HepG2 (cell line): ENCODE measurements around the gene PCP4L1. TPM values are rescaled to one million over a fixed set of nuclear protein-coding genes. Genes with fewer than 3 reads are reported as not detected.

Experiments
- ARNTL ChIP-seq: sonication (generic); formaldehyde crosslinking; IDR thresholded peaks from 2 replicates; pipeline ENCODE4 v1.4.0; 2020; ENCODE audit warnings: mild to moderate bottlenecking, missing genetic modification reagents
- CEBPB ChIP-seq: IDR thresholded peaks from 2 replicates; pipeline ENCODE4 v1.6.1; 2011; ENCODE audit warnings: low read depth, low read length, improper control_type of control experiment, borderline replicate concordance
- ELK4 ChIP-seq: sonication (generic); formaldehyde crosslinking; IDR thresholded peaks from 2 replicates; pipeline ENCODE4 v1.9.0; 2021; ENCODE audit warnings: missing genetic modification reagents, borderline replicate concordance
- FOSL2 ChIP-seq: sonication (generic); formaldehyde crosslinking; IDR thresholded peaks from 2 replicates; pipeline ENCODE4 v1.4.0; 2020; ENCODE audit warnings: missing genetic modification reagents
- HMG20A ChIP-seq: IDR thresholded peaks from 2 replicates; pipeline ENCODE4 v1.6.1; 2016; ENCODE audit warnings: borderline replicate concordance
- MIXL1 ChIP-seq: IDR thresholded peaks from 2 replicates; pipeline ENCODE4 v1.6.1; 2016
- PAXIP1 ChIP-seq: sonication (generic); formaldehyde crosslinking; conservative IDR thresholded peaks from 2 replicates; pipeline ENCODE4 v1.4.0; 2020; ENCODE audit warnings: mild to moderate bottlenecking, missing genetic modification reagents, moderate library complexity
- PHF20 ChIP-seq: sonication (generic); formaldehyde crosslinking; IDR thresholded peaks from 2 replicates; pipeline ENCODE4 v1.5.0; 2020; ENCODE audit warnings: mild to moderate bottlenecking, missing genetic modification reagents
- RXRA ChIP-seq: sonication (generic); formaldehyde crosslinking; IDR thresholded peaks from 2 replicates; pipeline ENCODE4 v1.5.1; 2020; ENCODE audit warnings: missing genetic modification reagents
- SOX13 ChIP-seq, 3 experiments: fragments of 450-650 bp in 1 of 3; sonication (generic) in 1 of 3; formaldehyde crosslinking in 1 of 3; IDR thresholded peaks in 2 of 3; conservative IDR thresholded peaks in 1 of 3; 2 replicates each; pipeline versions ENCODE4 v1.5.0 to v1.6.1; 2016 to 2020; ENCODE audit warnings: antibody characterized with exemption in 1 of 3, mild to moderate bottlenecking in 1 of 3, missing compliant biosample characterization in 1 of 3, missing genetic modification reagents in 1 of 3, moderate library complexity in 1 of 3
- SRF ChIP-seq: IDR thresholded peaks from 2 replicates; pipeline ENCODE4 v1.6.1; 2011; ENCODE audit warnings: mild to moderate bottlenecking, low read depth, low read length, moderate library complexity
- TFAP4 ChIP-seq: sonication (generic); IDR thresholded peaks from 2 replicates; pipeline ENCODE4 v1.6.1; 2016; ENCODE audit warnings: low read depth, borderline replicate concordance
- TFDP2 ChIP-seq: sonication (generic); formaldehyde crosslinking; IDR thresholded peaks from 2 replicates; pipeline ENCODE4 v1.4.0; 2020; ENCODE audit warnings: missing genetic modification reagents
- ZBTB21 ChIP-seq: sonication (generic); formaldehyde crosslinking; IDR thresholded peaks from 2 replicates; pipeline ENCODE4 v1.4.0; 2020; ENCODE audit warnings: missing genetic modification reagents
- ZKSCAN5 ChIP-seq: sonication (generic); formaldehyde crosslinking; IDR thresholded peaks from 2 replicates; pipeline ENCODE4 v1.5.1; 2020; ENCODE audit warnings: mild to moderate bottlenecking, missing genetic modification reagents
- ZNF18 ChIP-seq: sonication (generic); formaldehyde crosslinking; IDR thresholded peaks from 2 replicates; pipeline ENCODE4 v1.8.0; 2022; ENCODE audit warnings: mild to moderate bottlenecking, missing genetic modification reagents; ENCODE audit not compliant: insufficient replicate concordance
- ZNF343 ChIP-seq: sonication (generic); formaldehyde crosslinking; IDR thresholded peaks from 2 replicates; pipeline ENCODE4 v1.4.0; 2020; ENCODE audit warnings: mild to moderate bottlenecking, missing genetic modification reagents
- ZNF414 ChIP-seq: sonication (generic); formaldehyde crosslinking; IDR thresholded peaks from 2 replicates; pipeline ENCODE4 v1.5.0; 2020; ENCODE audit warnings: missing genetic modification reagents
- ZNF605 ChIP-seq: sonication (generic); formaldehyde crosslinking; IDR thresholded peaks from 2 replicates; pipeline ENCODE4 v1.8.0; 2022; ENCODE audit warnings: mild to moderate bottlenecking, missing genetic modification reagents
- polyA plus RNA-seq, 8 experiments: library from polyadenylated mRNA; depleted of rRNA in 3 of 8; stranded (reverse) in 7 of 8; unstranded in 1 of 8; fragments of >200 nt; fragmentation: Illumina TruSeq in 4 of 8; extraction: Trizol in 4 of 8; gene quantifications; 2 replicates each; pipeline versions ENCODE4 v1.2.1 to v1.2.3, GENCODE V29; 2011 to 2016; ENCODE audit warnings: low read depth in 4 of 8, missing spikeins in 1 of 8, mixed read lengths in 1 of 8; ENCODE audit not compliant: insufficient read depth in 1 of 8
- total RNA-seq, 5 experiments: library from RNA; depleted of rRNA; stranded (reverse); fragments of >200 nt; fragmentation: Illumina TruSeq; extraction: Trizol; gene quantifications; 2 replicates each; pipeline ENCODE4 v1.2.3, GENCODE V29; 2016; ENCODE audit warnings: low read depth in 1 of 5

Gene PCP4L1
- total and polyA plus RNA-seq, 2 of the 13 experiments (the other 11 are each of a cell fraction or from before 2014, with no cell fraction given), result 0.28 TPM; not detected in 1

- peak; percentile 98 for TF ChIP-seq PAXIP1 (CRISPR knock-in tag)
- TF ChIP-seq ZNF414, result peak; percentile 28; the same call in 1 of the 2 replicates
- peak; percentile 72 for TF ChIP-seq RXRA (CRISPR knock-in tag)
- TF ChIP-seq ZNF605 (CRISPR knock-in tag), result peak; percentile 72
- peak; percentile 60 for TF ChIP-seq FOSL2 (CRISPR knock-in tag)
- peak; percentile 85 for TF ChIP-seq TFAP4
- TF ChIP-seq SOX13 (IDR thresholded peaks at IDR 0.05), result peak; percentile 82; the same call in 1 of the 2 replicates
- peak in 1 of 2 experiments; percentile 93; a peak in 2 of 4 replicates for TF ChIP-seq SOX13 (CRISPR knock-in tag; conservative IDR thresholded peaks at IDR 0.05 in 1 of 2, IDR thresholded peaks at IDR 0.05 in 1 of 2)
- TF ChIP-seq ZBTB21 (CRISPR knock-in tag), result 0 out of 2 replicates have a peak, but pooled peaks have one; percentile 4
- TF ChIP-seq ZNF18 (CRISPR knock-in tag), result no peak
- no peak for TF ChIP-seq SRF
- TF ChIP-seq ARNTL, result peak; percentile 75
- TF ChIP-seq HMG20A (CRISPR knock-in tag), result peak; percentile 52; the same call in 1 of the 2 replicates
- TF ChIP-seq ZKSCAN5 (CRISPR knock-in tag), result no peak
- TF ChIP-seq CEBPB, result no peak
- 0 out of 2 replicates have a peak, but pooled peaks have one; percentile 32 for TF ChIP-seq TFDP2
- no peak for TF ChIP-seq ELK4
- TF ChIP-seq ZNF343 (CRISPR knock-in tag), result no peak
- peak; percentile 48; the same call in 1 of the 2 replicates for TF ChIP-seq PHF20 (CRISPR knock-in tag)
- TF ChIP-seq MIXL1 (CRISPR knock-in tag), result peak; percentile 75
Measured at GRCh38 chr1:161218301-161219077, 40.1 kb upstream of the PCP4L1 start (continued).
